ENCODE data around the gene COL5A2. TPM values are rescaled to one million over a fixed set of nuclear protein-coding genes. Genes with fewer than 3 reads are reported as not detected.

COL5A2 gene
- total RNA-seq, 2 donors from 2014 or later: 99.4 to 135 TPM

GRCh38 chr2:189218236-189218635 is 38.7 kb upstream of the COL5A2 start:
- no peak for DNase-seq (ENCODE audit: low spot score)
- TF ChIP-seq, protein P1, sequence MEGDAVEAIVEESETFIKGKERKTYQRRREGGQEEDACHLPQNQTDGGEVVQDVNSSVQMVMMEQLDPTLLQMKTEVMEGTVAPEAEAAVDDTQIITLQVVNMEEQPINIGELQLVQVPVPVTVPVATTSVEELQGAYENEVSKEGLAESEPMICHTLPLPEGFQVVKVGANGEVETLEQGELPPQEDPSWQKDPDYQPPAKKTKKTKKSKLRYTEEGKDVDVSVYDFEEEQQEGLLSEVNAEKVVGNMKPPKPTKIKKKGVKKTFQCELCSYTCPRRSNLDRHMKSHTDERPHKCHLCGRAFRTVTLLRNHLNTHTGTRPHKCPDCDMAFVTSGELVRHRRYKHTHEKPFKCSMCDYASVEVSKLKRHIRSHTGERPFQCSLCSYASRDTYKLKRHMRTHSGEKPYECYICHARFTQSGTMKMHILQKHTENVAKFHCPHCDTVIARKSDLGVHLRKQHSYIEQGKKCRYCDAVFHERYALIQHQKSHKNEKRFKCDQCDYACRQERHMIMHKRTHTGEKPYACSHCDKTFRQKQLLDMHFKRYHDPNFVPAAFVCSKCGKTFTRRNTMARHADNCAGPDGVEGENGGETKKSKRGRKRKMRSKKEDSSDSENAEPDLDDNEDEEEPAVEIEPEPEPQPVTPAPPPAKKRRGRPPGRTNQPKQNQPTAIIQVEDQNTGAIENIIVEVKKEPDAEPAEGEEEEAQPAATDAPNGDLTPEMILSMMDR (IDR thresholded peaks at IDR 0.05): no peak

DNA sequence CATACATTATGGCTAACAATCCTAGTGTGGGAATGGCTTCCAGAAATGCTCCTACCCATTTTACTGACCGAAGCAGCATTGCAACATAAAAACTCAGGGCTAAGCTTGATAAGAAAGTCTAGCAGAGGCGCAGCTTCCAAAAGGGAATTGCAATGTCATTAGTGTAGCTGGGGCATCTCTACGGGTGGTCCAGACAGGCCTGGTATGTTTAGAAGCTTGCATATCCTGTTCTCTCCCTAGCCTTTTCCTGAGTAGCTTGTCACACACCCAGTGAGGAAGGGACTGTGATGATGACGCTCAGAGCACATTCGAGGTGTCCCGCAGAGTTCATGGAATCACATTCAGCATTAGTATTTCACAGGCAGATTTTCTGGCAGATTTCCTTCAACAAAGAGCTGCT is 38.0 kb upstream of the COL5A2 start:
- ATAC-seq (ENCODE audit: insufficient number of reproducible peaks, low FRiP score, low read depth) (no peak), DNase-seq (ENCODE audit: low spot score) (no peak)
- Histone ChIP-seq H3K4me1 (ENCODE audit: control insufficient read depth in 1 of 2, low read depth in 2 of 2) (peaks cover 11 to 15% of the 10 kb centered on the region in 2 donors), H3K27ac (no peak overlapping the region), H3K27me3 (replicated peaks; ENCODE audit: insufficient read depth) (no peaks in the 10 kb centered on the region), H3K9me3 (no peaks in the 10 kb centered on the region), H3K4me3 (no peak overlapping the region), H3K36me3 (no peaks in the 10 kb centered on the region)
- TF ChIP-seq, protein P1 (IDR thresholded peaks at IDR 0.05): no peak

More at GRCh38 chr2:189218236-189218635, 38.7 kb upstream of the COL5A2 start:
- no peak overlapping the region for H3K4me3 ChIP-seq
- H3K27ac ChIP-seq: no peak overlapping the region
- H3K9me3 ChIP-seq: no peaks in the 10 kb centered on the region
- H3K4me1 ChIP-seq (ENCODE audit: control insufficient read depth in 1 of 2, low read depth in 2 of 2): peaks cover 15 to 17% of the 10 kb centered on the region in 2 donors
- H3K36me3 ChIP-seq: no peaks in the 10 kb centered on the region
- ATAC-seq (ENCODE audit: insufficient number of reproducible peaks, low FRiP score, low read depth): no peak
- no peaks in the 10 kb centered on the region for H3K27me3 ChIP-seq (replicated peaks; ENCODE audit: insufficient read depth)

DNA sequence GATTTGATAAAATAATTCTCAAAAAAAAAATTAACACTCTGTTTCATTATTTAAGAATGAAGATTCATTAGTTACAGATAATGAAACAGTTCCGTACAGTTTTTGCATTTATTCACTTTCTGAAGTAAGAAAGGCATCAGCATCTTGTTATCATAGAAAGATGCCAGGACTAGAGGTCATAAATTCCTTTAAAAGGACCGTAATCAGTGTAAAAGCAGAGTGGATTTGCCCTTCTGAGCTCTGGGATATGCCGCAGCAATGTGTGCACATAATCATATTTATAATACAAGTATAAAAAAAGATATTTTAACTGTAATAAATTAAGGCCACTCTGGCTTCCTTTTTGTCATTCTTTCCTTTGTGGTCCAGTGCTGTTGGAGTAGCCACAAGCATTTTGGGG is 37.5 kb upstream of the COL5A2 start:
- Histone ChIP-seq H3K36me3 (no peaks in the 10 kb centered on the region), H3K9me3 (no peaks in the 10 kb centered on the region), H3K27me3 (replicated peaks; ENCODE audit: insufficient read depth) (no peaks in the 10 kb centered on the region), H3K4me1 (ENCODE audit: control insufficient read depth in 1 of 2, low read depth in 2 of 2) (peaks cover 7 to 11% of the 10 kb centered on the region in 2 donors), H3K27ac (no peak overlapping the region), H3K4me3 (no peak overlapping the region)
- TF ChIP-seq, protein P1 (IDR thresholded peaks at IDR 0.05): no peak
- ATAC-seq (ENCODE audit: insufficient number of reproducible peaks, low FRiP score, low read depth) (no peak), DNase-seq (ENCODE audit: low spot score) (no peak)

DNA sequence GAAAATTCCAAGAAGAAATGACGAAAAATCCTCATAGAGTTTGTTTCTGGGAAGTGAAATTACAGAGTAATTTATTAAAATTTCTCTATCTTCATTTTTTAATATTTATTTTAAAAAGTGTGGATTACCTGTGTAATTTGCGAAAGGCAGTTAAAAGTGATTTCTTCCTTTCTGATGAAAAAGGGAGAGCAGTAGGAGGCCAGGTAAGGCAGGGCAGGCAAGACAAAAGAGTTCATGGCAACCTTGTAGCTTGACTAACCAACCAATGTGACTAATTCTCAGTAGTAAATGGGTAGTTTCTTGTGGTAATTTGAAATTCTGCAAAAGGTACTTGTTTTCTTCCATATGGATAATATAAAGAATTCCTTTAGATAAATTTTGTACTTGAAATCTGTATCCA is 34.9 kb upstream of the COL5A2 start:
- TF ChIP-seq, protein P1 (IDR thresholded peaks at IDR 0.05): no peak
- H3K4me1 ChIP-seq (ENCODE audit: control insufficient read depth in 1 of 2, low read depth in 2 of 2): peaks cover 8 to 22% of the 10 kb centered on the region in 2 donors
- no peaks in the 10 kb centered on the region for H3K9me3 ChIP-seq
- no peaks in the 10 kb centered on the region for H3K36me3 ChIP-seq
- ATAC-seq (ENCODE audit: insufficient number of reproducible peaks, low FRiP score, low read depth) (no peak), DNase-seq (ENCODE audit: low spot score) (no peak)
- H3K27me3 ChIP-seq (replicated peaks; ENCODE audit: insufficient read depth): no peaks in the 10 kb centered on the region
- no peak overlapping the region for H3K4me3 ChIP-seq
- no peak overlapping the region for H3K27ac ChIP-seq

GRCh38 chr2:189213250-189213649 is 33.7 kb upstream of the COL5A2 start:
- H3K27ac ChIP-seq: no peak overlapping the region
- DNase-seq (ENCODE audit: low spot score) (no peak), ATAC-seq (ENCODE audit: insufficient number of reproducible peaks, low FRiP score, low read depth) (no peak)
- no peaks in the 10 kb centered on the region for H3K9me3 ChIP-seq
- TF ChIP-seq, protein P1 (IDR thresholded peaks at IDR 0.05): no peak
- H3K36me3 ChIP-seq: no peaks in the 10 kb centered on the region
- peaks cover 8 to 33% of the 10 kb centered on the region in 2 donors for H3K4me1 ChIP-seq (ENCODE audit: control insufficient read depth in 1 of 2, low read depth in 2 of 2)
- H3K27me3 ChIP-seq (replicated peaks; ENCODE audit: insufficient read depth): no peaks in the 10 kb centered on the region
- no peak overlapping the region for H3K4me3 ChIP-seq
